ENCODE data around the gene KRT83. TPM values are rescaled to one million over a fixed set of nuclear protein-coding genes. Genes with fewer than 3 reads are reported as not detected.
A peak's percentile ranks its signal among the peaks of the same experiment; 100 is the strongest.

Gene KRT83
- polyA plus RNA-seq, 1 donor (not counting 4 experiments of a cell fraction or from before 2014, with no cell fraction given), result not detected

DNA sequence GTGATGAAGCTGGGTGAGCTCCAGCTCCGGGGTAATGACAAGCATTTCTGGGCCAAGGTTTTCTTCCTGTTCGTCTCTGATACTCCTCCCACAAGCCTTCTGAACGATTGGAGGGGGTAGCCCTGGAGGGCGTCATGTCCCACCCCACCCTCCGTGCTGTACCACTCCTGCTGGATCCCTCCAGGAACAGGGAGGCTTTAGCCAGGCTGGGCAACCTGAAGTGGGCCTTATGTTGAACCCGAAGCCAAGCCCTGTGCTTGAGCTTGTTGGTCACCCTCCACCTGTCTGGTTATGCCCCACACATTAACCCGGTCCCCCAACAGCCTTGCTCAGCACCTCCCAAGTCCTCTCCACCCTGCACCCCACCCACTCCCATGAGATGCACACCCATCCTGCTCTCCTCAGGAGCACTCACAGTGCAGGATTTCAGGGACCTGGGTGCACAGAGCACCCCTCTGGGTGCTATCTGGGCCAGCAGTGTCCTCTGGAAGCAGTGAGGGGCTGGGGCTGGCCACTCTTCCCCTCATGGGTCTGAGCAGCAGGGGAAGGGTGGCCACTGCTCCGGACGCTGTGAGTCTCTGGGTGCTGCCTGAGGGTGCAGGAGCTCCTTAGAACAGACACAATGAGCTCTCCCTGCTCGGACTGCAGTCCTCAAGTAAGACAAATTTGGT, 6.8 kb upstream of the KRT83 start:
- Histone ChIP-seq H3K4me3 (ENCODE audit: control insufficient read depth in 2 of 3, extremely low read depth in 1 of 3, insufficient read depth in 2 of 3, low read depth in 1 of 3, low read length in 3 of 3) (no peak overlapping the region), H3K36me3 (ENCODE audit: control insufficient read depth in 2 of 2, extremely low read depth in 1 of 2, insufficient read depth in 2 of 2, low read length in 2 of 2) (no peaks in the 10 kb centered on the region), H3K9ac (ENCODE audit: control insufficient read depth, extremely low read depth, insufficient read depth, low read length) (peak overlapping the region; percentile 59), H3K9me3 (ENCODE audit: control insufficient read depth, low read depth, low read length) (no peaks in the 10 kb centered on the region), H2AFZ (ENCODE audit: control insufficient read depth, low read length) (peak overlapping the region; percentile 62), H3K79me2 (ENCODE audit: control insufficient read depth, insufficient read depth, low read length) (no peaks in the 10 kb centered on the region), H3K4me1 (ENCODE audit: control insufficient read depth, extremely low read depth, insufficient read depth, low read length) (peaks cover 13% of the 10 kb centered on the region), H3K27me3 (ENCODE audit: control insufficient read depth, extremely low read depth, insufficient read depth, low read length) (no peaks in the 10 kb centered on the region), H3K27ac (ENCODE audit: control insufficient read depth, insufficient read depth, low read length) (peak overlapping the region; percentile 76), H3K4me2 (ENCODE audit: control insufficient read depth, extremely low read depth, insufficient read depth, low read depth, low read length) (peak overlapping the region; percentile 7), H4K20me1 (ENCODE audit: control insufficient read depth, extremely low read depth, insufficient read depth, low read length) (no peaks in the 10 kb centered on the region), H3K9me1 (ENCODE audit: control insufficient read depth, extremely low read depth, insufficient read depth, low read length) (no peaks in the 10 kb centered on the region)
- dilution Hi-C loops (cut with MboI; ENCODE audit: extremely low pct_ligation_motif_present, low sequenced_read_pairs), result no loop called here
- no peak for FAIRE-seq
- no peak for TF ChIP-seq EZH2 (IDR thresholded peaks at IDR 0.05; ENCODE audit: low read length)
- TF ChIP-seq, protein P1, sequence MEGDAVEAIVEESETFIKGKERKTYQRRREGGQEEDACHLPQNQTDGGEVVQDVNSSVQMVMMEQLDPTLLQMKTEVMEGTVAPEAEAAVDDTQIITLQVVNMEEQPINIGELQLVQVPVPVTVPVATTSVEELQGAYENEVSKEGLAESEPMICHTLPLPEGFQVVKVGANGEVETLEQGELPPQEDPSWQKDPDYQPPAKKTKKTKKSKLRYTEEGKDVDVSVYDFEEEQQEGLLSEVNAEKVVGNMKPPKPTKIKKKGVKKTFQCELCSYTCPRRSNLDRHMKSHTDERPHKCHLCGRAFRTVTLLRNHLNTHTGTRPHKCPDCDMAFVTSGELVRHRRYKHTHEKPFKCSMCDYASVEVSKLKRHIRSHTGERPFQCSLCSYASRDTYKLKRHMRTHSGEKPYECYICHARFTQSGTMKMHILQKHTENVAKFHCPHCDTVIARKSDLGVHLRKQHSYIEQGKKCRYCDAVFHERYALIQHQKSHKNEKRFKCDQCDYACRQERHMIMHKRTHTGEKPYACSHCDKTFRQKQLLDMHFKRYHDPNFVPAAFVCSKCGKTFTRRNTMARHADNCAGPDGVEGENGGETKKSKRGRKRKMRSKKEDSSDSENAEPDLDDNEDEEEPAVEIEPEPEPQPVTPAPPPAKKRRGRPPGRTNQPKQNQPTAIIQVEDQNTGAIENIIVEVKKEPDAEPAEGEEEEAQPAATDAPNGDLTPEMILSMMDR (optimal IDR thresholded peaks at IDR 0.05 in 1 of 3, IDR thresholded peaks at IDR 0.05 in 1 of 3, conservative IDR thresholded peaks at IDR 0.05 in 1 of 3; ENCODE audit: extremely low read depth in 1 of 3, insufficient read depth in 2 of 3, low read length in 3 of 3), result no peak
- no peak for DNase-seq (ENCODE audit: low read depth, low spot score)

DNA sequence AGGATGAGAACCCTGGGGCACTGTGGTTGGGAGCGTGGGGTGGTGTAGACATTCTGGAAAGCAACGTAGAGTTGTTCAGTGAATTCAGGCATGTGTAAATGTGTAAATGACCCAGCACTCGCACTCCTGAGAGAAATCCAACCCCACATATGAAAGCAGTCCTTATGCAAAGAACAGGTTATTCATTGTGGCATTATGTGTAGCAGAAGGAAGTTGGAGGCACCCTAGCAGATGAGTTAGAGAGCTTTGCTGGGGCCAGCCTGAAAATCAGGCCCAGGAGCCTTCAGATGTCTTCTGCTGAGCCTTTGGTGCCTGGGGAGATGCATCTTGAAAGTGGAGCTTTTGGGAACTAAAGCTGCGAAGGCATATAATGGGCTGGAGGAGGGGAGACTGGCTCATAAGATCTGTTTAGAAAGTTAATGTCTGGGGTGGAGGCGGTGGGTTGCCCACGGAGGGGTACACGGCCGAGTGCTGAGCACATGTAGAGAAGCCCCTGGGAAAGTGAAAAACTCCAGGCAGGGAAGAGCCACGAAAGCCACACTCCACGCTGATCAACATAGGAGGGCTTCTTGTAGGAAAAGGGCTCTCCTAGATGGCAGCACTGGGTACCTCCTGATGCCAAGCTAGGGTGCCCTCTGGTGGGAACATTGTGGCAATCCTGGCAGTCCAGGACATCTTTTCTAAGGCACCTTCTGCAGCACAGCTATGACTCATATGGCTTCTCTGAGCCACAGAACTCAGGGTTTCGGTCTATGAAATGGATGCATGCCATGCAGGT, 6.0 kb upstream of the KRT83 start:
- Histone ChIP-seq H3K9me1 (ENCODE audit: control insufficient read depth, extremely low read depth, insufficient read depth, low read length) (no peaks in the 10 kb centered on the region), H3K79me2 (ENCODE audit: control insufficient read depth, insufficient read depth, low read length) (no peaks in the 10 kb centered on the region), H3K4me3 (ENCODE audit: control insufficient read depth in 2 of 3, extremely low read depth in 1 of 3, insufficient read depth in 2 of 3, low read depth in 1 of 3, low read length in 3 of 3) (no peak overlapping the region), H3K4me1 (ENCODE audit: control insufficient read depth, extremely low read depth, insufficient read depth, low read length) (peaks cover 13% of the 10 kb centered on the region), H3K4me2 (ENCODE audit: control insufficient read depth, extremely low read depth, insufficient read depth, low read depth, low read length) (peak overlapping the region; percentile 29), H3K36me3 (ENCODE audit: control insufficient read depth in 2 of 2, extremely low read depth in 1 of 2, insufficient read depth in 2 of 2, low read length in 2 of 2) (no peaks in the 10 kb centered on the region), H4K20me1 (ENCODE audit: control insufficient read depth, extremely low read depth, insufficient read depth, low read length) (no peaks in the 10 kb centered on the region), H2AFZ (ENCODE audit: control insufficient read depth, low read length) (no peak overlapping the region), H3K27me3 (ENCODE audit: control insufficient read depth, extremely low read depth, insufficient read depth, low read length) (peaks cover 4% of the 10 kb centered on the region), H3K9me3 (ENCODE audit: control insufficient read depth, low read depth, low read length) (no peaks in the 10 kb centered on the region), H3K27ac (ENCODE audit: control insufficient read depth, insufficient read depth, low read length) (no peak overlapping the region), H3K9ac (ENCODE audit: control insufficient read depth, extremely low read depth, insufficient read depth, low read length) (no peak overlapping the region)
- TF ChIP-seq, protein P1 (optimal IDR thresholded peaks at IDR 0.05 in 1 of 3, IDR thresholded peaks at IDR 0.05 in 1 of 3, conservative IDR thresholded peaks at IDR 0.05 in 1 of 3; ENCODE audit: extremely low read depth in 1 of 3, insufficient read depth in 2 of 3, low read length in 3 of 3), result peak; percentile 98 to 100 (median 100)
- TF ChIP-seq EZH2 (IDR thresholded peaks at IDR 0.05; ENCODE audit: low read length), result no peak
- peak; percentile 100 for FAIRE-seq
- dilution Hi-C loops (cut with MboI; ENCODE audit: extremely low pct_ligation_motif_present, low sequenced_read_pairs), result no loop called here
- peak; percentile 98 for DNase-seq (ENCODE audit: low read depth, low spot score)
